Measurements from ENCODE around the gene PRKAA2. TPM values are rescaled to one million over a fixed set of nuclear protein-coding genes. Genes with fewer than 3 reads are reported as not detected.
"Not testable (repeated sequence)": the region's sequence is repeated elsewhere in the genome, so short reads cannot be mapped to it uniquely, and the experiment has no call there.

The PRKAA2 gene
- 56.9 TPM for total RNA-seq

- peak within 1 kb of the TSS; percentile 73 to 91 (median 75) for H3K4me3 ChIP-seq (ENCODE audit: low read length in 3 of 3)
- H3K9me3 ChIP-seq (ENCODE audit: control insufficient read depth in 3 of 3, low read length in 3 of 3), result no peaks in the 10 kb centered on the region
- H3K9ac ChIP-seq (ENCODE audit: low read depth in 1 of 3, low read length in 3 of 3), result peak within 1 kb of the TSS; percentile 87 to 92 (median 91)
- peaks cover 0 to 3% (median 0%) of the 10 kb centered on the region in 3 donors for H3K27me3 ChIP-seq (ENCODE audit: control insufficient read depth in 3 of 3, insufficient read depth in 3 of 3, low read length in 3 of 3)
- peaks cover 0 to 5% (median 2%) of the 10 kb centered on the region in 3 donors for H3K4me1 ChIP-seq (ENCODE audit: control insufficient read depth in 3 of 3, insufficient read depth in 3 of 3, low read length in 3 of 3)
- H3K27ac ChIP-seq (ENCODE audit: low read depth, low read length), result peak within 1 kb of the TSS; percentile 88
- no peaks in the 10 kb centered on the region for H3K36me3 ChIP-seq (ENCODE audit: control insufficient read depth in 3 of 3, insufficient read depth in 3 of 3, low read length in 3 of 3)
Observed at GRCh38 chr1:56644919-56645676, at the start of gene PRKAA2. Gene PRKAA2 (plus strand): TSS chr1:56645314. CDS start chr1:56645388, 74 bp downstream.

GRCh38 chr1:56595397-56596191, 49.5 kb upstream of the PRKAA2 start:
- H3K27ac ChIP-seq (ENCODE audit: low read depth, low read length); H3K4me3 ChIP-seq (ENCODE audit: low read length in 3 of 3); H3K9me3 ChIP-seq (ENCODE audit: control insufficient read depth in 3 of 3, low read length in 3 of 3); H3K27me3 ChIP-seq (ENCODE audit: control insufficient read depth in 3 of 3, insufficient read depth in 3 of 3, low read length in 3 of 3); H3K9ac ChIP-seq (ENCODE audit: low read depth in 1 of 3, low read length in 3 of 3); H3K36me3 ChIP-seq (ENCODE audit: control insufficient read depth in 3 of 3, insufficient read depth in 3 of 3, low read length in 3 of 3); H3K4me1 ChIP-seq (ENCODE audit: control insufficient read depth in 3 of 3, insufficient read depth in 3 of 3, low read length in 3 of 3): not testable (repeated sequence)

- not testable (repeated sequence) for H3K4me1 ChIP-seq (ENCODE audit: control insufficient read depth in 3 of 3, insufficient read depth in 3 of 3, low read length in 3 of 3); H3K27me3 ChIP-seq (ENCODE audit: control insufficient read depth in 3 of 3, insufficient read depth in 3 of 3, low read length in 3 of 3); H3K4me3 ChIP-seq (ENCODE audit: low read length in 3 of 3); H3K36me3 ChIP-seq (ENCODE audit: control insufficient read depth in 3 of 3, insufficient read depth in 3 of 3, low read length in 3 of 3); H3K27ac ChIP-seq (ENCODE audit: low read depth, low read length); H3K9ac ChIP-seq (ENCODE audit: low read depth in 1 of 3, low read length in 3 of 3); H3K9me3 ChIP-seq (ENCODE audit: control insufficient read depth in 3 of 3, low read length in 3 of 3)
Observed at GRCh38 chr1:56610097-56610496, 35.0 kb upstream of the PRKAA2 start.

- not testable (repeated sequence) for H3K4me1 ChIP-seq (ENCODE audit: control insufficient read depth in 3 of 3, insufficient read depth in 3 of 3, low read length in 3 of 3); H3K4me3 ChIP-seq (ENCODE audit: low read length in 3 of 3); H3K9me3 ChIP-seq (ENCODE audit: control insufficient read depth in 3 of 3, low read length in 3 of 3); H3K27ac ChIP-seq (ENCODE audit: low read depth, low read length); H3K36me3 ChIP-seq (ENCODE audit: control insufficient read depth in 3 of 3, insufficient read depth in 3 of 3, low read length in 3 of 3); H3K9ac ChIP-seq (ENCODE audit: low read depth in 1 of 3, low read length in 3 of 3); H3K27me3 ChIP-seq (ENCODE audit: control insufficient read depth in 3 of 3, insufficient read depth in 3 of 3, low read length in 3 of 3)
Observed at GRCh38 chr1:56610770-56611169, 34.3 kb upstream of the PRKAA2 start.

- no peak overlapping the region for H3K9ac ChIP-seq (ENCODE audit: low read depth in 1 of 3, low read length in 3 of 3)
- no peaks in the 10 kb centered on the region for H3K27me3 ChIP-seq (ENCODE audit: control insufficient read depth in 3 of 3, insufficient read depth in 3 of 3, low read length in 3 of 3)
- H3K4me1 ChIP-seq (ENCODE audit: control insufficient read depth in 3 of 3, insufficient read depth in 3 of 3, low read length in 3 of 3), result no peaks in the 10 kb centered on the region
- H3K36me3 ChIP-seq (ENCODE audit: control insufficient read depth in 3 of 3, insufficient read depth in 3 of 3, low read length in 3 of 3), result no peaks in the 10 kb centered on the region
- no peaks in the 10 kb centered on the region for H3K9me3 ChIP-seq (ENCODE audit: control insufficient read depth in 3 of 3, low read length in 3 of 3)
- no peak overlapping the region for H3K4me3 ChIP-seq (ENCODE audit: low read length in 3 of 3)
- H3K27ac ChIP-seq (ENCODE audit: low read depth, low read length), result no peak overlapping the region
Observed at GRCh38 chr1:56617141-56617540, 28.0 kb upstream of the PRKAA2 start.

- H3K9me3 ChIP-seq (ENCODE audit: control insufficient read depth in 3 of 3, low read length in 3 of 3), result no peaks in the 10 kb centered on the region
- H3K4me1 ChIP-seq (ENCODE audit: control insufficient read depth in 3 of 3, insufficient read depth in 3 of 3, low read length in 3 of 3), result no peaks in the 10 kb centered on the region
- no peak overlapping the region for H3K27ac ChIP-seq (ENCODE audit: low read depth, low read length)
- H3K36me3 ChIP-seq (ENCODE audit: control insufficient read depth in 3 of 3, insufficient read depth in 3 of 3, low read length in 3 of 3), result no peaks in the 10 kb centered on the region
- H3K27me3 ChIP-seq (ENCODE audit: control insufficient read depth in 3 of 3, insufficient read depth in 3 of 3, low read length in 3 of 3), result no peaks in the 10 kb centered on the region
- no peak overlapping the region for H3K9ac ChIP-seq (ENCODE audit: low read depth in 1 of 3, low read length in 3 of 3)
- no peak overlapping the region for H3K4me3 ChIP-seq (ENCODE audit: low read length in 3 of 3)
Observed at GRCh38 chr1:56625819-56626440, 19.2 kb upstream of the PRKAA2 start.

GRCh38 chr1:56626546-56626945, 18.6 kb upstream of the PRKAA2 start:
- H3K9ac ChIP-seq (ENCODE audit: low read depth in 1 of 3, low read length in 3 of 3), result no peak overlapping the region
- H3K27ac ChIP-seq (ENCODE audit: low read depth, low read length), result no peak overlapping the region
- H3K4me1 ChIP-seq (ENCODE audit: control insufficient read depth in 3 of 3, insufficient read depth in 3 of 3, low read length in 3 of 3), result no peaks in the 10 kb centered on the region
- no peaks in the 10 kb centered on the region for H3K27me3 ChIP-seq (ENCODE audit: control insufficient read depth in 3 of 3, insufficient read depth in 3 of 3, low read length in 3 of 3)
- no peak overlapping the region for H3K4me3 ChIP-seq (ENCODE audit: low read length in 3 of 3)
- no peaks in the 10 kb centered on the region for H3K9me3 ChIP-seq (ENCODE audit: control insufficient read depth in 3 of 3, low read length in 3 of 3)
- H3K36me3 ChIP-seq (ENCODE audit: control insufficient read depth in 3 of 3, insufficient read depth in 3 of 3, low read length in 3 of 3), result no peaks in the 10 kb centered on the region

GRCh38 chr1:56627019-56627635, 18.0 kb upstream of the PRKAA2 start:
- no peaks in the 10 kb centered on the region for H3K36me3 ChIP-seq (ENCODE audit: control insufficient read depth in 3 of 3, insufficient read depth in 3 of 3, low read length in 3 of 3)
- H3K4me1 ChIP-seq (ENCODE audit: control insufficient read depth in 3 of 3, insufficient read depth in 3 of 3, low read length in 3 of 3), result no peaks in the 10 kb centered on the region
- no peak overlapping the region for H3K9ac ChIP-seq (ENCODE audit: low read depth in 1 of 3, low read length in 3 of 3)
- H3K27ac ChIP-seq (ENCODE audit: low read depth, low read length), result no peak overlapping the region
- no peaks in the 10 kb centered on the region for H3K27me3 ChIP-seq (ENCODE audit: control insufficient read depth in 3 of 3, insufficient read depth in 3 of 3, low read length in 3 of 3)
- no peaks in the 10 kb centered on the region for H3K9me3 ChIP-seq (ENCODE audit: control insufficient read depth in 3 of 3, low read length in 3 of 3)
- no peak overlapping the region for H3K4me3 ChIP-seq (ENCODE audit: low read length in 3 of 3)

GRCh38 chr1:56627636-56628039, 17.5 kb upstream of the PRKAA2 start:
- Histone ChIP-seq H3K9ac (ENCODE audit: low read depth in 1 of 3, low read length in 3 of 3) (no peak overlapping the region), H3K4me3 (ENCODE audit: low read length in 3 of 3) (no peak overlapping the region), H3K27ac (ENCODE audit: low read depth, low read length) (no peak overlapping the region), H3K9me3 (ENCODE audit: control insufficient read depth in 3 of 3, low read length in 3 of 3) (no peaks in the 10 kb centered on the region), H3K27me3 (ENCODE audit: control insufficient read depth in 3 of 3, insufficient read depth in 3 of 3, low read length in 3 of 3) (no peaks in the 10 kb centered on the region), H3K36me3 (ENCODE audit: control insufficient read depth in 3 of 3, insufficient read depth in 3 of 3, low read length in 3 of 3) (no peaks in the 10 kb centered on the region), H3K4me1 (ENCODE audit: control insufficient read depth in 3 of 3, insufficient read depth in 3 of 3, low read length in 3 of 3) (no peaks in the 10 kb centered on the region)
